LNCaP clone FGC (cell line): Measurements from ENCODE around the gene TCEA2.

Experiments
- DNase-seq: peaks from one replicate; pipeline ENCODE4 v3.0.0-alpha.2; 2011; ENCODE audit warnings: low read depth
- H3K4me3 ChIP-seq: 2 replicates; pipeline ENCODE4 v1.5.1; 2011; ENCODE audit warnings: mild to moderate bottlenecking, low read depth, low read length, control low read depth
- CTCF ChIP-seq: IDR thresholded peaks from 2 replicates; pipeline ENCODE4 v1.5.1; 2012; ENCODE audit warnings: mild to moderate bottlenecking; ENCODE audit not compliant: control insufficient read depth, insufficient read depth; ENCODE audit errors: extremely low read depth

TCEA2 gene

DNA sequence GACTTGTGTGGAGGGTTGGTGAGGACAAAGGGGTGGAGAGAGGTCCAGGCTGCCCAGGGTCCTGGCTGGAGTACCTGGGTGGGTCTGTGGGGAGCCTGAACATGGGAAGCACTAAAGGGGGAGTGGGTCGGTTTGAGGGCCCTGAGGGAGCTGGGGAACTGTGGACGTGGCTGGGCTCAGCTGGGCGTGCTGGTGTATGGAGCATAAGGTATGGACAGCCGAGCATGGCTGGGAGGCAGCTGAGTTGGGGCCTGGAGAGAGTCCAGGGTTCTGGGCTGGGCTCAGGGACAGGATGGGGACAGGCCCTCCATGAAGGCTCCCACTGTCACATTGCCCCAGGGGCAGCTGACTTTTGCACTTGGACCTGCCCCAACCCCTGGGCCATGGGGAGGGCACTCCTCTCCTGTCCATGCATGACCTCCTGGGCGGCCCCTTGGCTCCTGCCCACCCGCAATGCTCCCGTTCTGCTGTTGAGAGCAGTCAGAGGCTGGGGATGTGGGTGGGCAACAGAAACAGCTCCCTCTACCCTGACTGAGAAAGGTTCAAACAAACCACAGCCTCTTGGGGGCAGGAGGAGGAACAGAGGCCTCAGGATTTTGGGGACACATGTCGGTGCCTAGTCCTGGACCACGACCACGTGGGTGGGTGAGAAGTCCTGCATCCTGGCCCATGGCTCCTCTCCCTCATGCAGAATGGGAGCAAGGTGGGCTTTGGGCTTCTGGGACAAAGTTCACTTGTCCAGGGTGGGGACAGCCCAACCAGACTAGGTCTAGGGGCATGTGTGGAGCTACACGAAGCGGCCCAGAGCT, 22.6 kb upstream of the TCEA2 start:
- TF ChIP-seq CTCF = no peak
- H3K4me3 ChIP-seq = no peak overlapping the region
- no peak for DNase-seq

DNA sequence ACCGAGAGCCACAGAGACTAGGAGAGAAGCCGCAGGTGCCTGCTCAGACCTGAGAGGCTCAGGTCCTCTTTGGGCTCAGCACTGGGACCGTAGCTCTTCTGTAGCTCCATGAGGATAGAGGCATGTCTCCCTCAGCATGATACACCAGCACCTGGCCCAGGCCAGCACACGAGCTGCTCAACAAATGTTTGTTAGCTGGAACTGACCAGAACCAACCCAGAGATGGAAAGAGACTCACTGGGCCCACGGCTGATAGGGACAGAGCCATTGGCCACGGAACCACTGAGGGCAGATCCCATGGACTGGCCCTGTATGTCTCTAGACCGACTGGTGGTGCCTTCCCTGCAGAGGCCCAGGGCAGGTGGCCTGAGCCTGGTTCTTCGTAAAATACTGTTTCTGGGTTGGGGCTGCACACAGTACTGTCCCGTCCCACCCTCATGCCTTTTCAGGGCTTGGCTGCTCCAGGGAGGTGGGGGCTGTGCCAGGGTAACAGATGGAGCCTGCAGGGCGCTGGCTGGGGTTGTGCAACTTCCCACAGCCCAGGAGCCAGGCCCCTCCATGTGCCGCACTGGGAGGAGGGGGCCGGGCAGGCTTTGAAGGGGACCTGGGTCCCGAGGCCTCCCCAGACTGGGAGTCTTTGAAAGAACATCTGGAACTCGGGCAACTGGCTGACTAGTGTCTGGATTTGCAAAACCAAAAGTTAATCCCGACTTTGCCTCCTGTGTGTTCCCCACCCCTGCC, 21.8 kb upstream of the TCEA2 start:
- no peak overlapping the region for H3K4me3 ChIP-seq
- DNase-seq = no peak
- TF ChIP-seq CTCF = no peak

- no peak overlapping the region for H3K4me3 ChIP-seq
- no peak for TF ChIP-seq CTCF
- DNase-seq = no peak
Observed at GRCh38 chr20:64041781-64042053, 21.3 kb upstream of the TCEA2 start.

DNA sequence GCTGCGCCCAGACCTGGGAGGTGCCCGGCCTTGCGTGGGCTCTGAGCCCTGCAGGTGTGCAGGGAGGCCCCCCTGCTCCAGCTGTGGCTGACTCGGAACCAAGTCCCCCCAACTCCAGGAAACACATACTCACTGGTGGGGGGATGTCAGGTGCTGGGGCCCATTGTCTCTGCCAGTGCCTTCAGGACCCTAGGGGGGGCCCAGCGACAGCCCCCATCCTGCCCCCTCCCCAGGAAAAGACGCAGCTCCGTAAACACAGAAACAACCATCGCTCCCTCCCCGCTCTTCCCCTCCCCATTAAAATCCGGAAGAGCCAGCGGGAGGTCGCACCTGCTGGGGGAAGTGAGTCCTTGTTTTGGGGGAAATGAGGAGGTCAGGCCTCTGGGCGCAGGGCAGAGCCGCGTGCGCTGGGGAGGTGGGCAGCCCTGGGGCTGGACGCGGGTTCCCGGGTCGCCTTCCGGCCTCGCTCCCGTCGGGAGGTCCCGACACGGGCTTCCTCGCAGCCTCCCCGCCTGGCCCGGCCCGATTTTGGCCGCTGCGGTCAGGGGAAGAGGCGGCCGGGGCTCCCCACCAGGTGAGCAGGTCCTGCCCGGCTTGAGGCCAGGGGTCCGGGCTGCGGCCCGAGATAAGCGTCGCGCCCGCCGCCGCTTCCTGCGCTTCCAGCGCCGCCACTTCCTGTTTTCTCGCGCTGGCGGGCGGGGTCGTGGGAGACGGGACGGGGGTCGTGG, 20.8 kb upstream of the TCEA2 start:
- no peak for TF ChIP-seq CTCF
- 0 out of 2 replicates have a peak overlapping the region, but pooled peaks have one; percentile 2 for H3K4me3 ChIP-seq
- no peak for DNase-seq

GRCh38 chr20:64043768-64044167, 19.2 kb upstream of the TCEA2 start:
- no peak overlapping the region for H3K4me3 ChIP-seq
- TF ChIP-seq CTCF = no peak
- DNase-seq = no peak

GRCh38 chr20:64044484-64045247, 18.3 kb upstream of the TCEA2 start:
- H3K4me3 ChIP-seq = no peak overlapping the region
- DNase-seq = no peak
- TF ChIP-seq CTCF = no peak
